DLD1 (cell line): ENCODE results near the gene RPEL1.
"Not testable (repeated sequence)": the region's sequence is repeated elsewhere in the genome, so short reads cannot be mapped to it uniquely, and the experiment has no call there.

Experiments
- in situ Hi-C: cut with HindIII; loops from 2 replicates; pipeline ENCODE4 v1.10.0; 2017; ENCODE audit warnings: low sequenced_read_pairs

The RPEL1 gene

DNA sequence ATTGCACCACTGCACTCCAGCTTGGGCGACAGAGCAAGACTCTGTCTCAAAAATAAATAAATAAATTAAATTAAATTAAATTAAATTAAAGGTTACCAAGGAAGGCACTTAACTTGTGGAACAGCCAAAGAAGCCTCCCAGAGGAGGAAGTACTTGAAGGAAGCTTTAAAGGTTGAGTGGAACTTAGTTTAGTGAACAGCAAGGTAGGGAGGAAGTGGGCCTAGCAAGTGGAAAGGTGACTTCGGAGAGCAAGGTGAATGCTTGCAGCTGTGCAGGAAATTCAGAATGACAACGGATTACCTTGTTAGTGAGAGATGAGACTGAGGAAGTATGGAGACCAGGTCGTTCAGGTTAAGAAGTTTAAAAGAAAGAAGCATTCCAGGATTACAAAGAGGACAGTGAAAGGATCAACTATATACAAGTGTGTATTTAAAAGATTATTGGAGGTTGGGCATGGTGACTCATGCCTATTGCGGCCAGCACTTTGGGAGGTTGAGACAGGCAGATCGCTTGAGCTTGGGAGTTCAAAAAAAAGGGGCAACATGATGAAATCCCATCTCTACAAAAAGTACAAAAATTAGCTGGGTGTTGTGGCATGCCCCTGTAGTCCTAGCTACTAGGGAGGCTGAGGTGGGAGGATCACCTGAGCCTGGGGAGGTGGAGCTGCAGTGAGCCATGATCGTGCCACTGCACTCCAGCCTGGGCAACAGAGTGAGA, 12.8 kb upstream of the RPEL1 start:
- in situ Hi-C loops = no loop called here

DNA sequence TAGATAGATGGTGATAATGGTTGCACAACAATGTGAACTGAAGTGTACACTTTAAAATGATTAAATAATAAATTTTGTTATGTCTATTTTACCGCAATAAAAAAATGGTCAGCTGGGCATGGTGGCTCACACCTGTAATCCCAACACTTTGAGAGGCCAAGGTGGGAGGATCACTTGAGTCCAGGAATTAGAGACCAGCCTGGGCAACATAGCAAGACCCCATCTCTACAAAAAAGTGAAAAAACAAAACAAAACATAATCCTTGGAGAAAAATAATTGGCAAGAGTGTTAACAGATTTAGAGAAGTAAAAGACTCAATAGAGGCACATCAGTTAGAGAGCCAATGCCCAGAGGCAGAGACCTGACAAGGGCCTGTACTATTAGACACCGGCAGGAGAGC, 9.9 kb upstream of the RPEL1 start:
- in situ Hi-C loops = loop anchor here (5.0 kb wide), 1 partner anchor 43 kb away; the partner anchor contains the start of gene NT5C2

DNA sequence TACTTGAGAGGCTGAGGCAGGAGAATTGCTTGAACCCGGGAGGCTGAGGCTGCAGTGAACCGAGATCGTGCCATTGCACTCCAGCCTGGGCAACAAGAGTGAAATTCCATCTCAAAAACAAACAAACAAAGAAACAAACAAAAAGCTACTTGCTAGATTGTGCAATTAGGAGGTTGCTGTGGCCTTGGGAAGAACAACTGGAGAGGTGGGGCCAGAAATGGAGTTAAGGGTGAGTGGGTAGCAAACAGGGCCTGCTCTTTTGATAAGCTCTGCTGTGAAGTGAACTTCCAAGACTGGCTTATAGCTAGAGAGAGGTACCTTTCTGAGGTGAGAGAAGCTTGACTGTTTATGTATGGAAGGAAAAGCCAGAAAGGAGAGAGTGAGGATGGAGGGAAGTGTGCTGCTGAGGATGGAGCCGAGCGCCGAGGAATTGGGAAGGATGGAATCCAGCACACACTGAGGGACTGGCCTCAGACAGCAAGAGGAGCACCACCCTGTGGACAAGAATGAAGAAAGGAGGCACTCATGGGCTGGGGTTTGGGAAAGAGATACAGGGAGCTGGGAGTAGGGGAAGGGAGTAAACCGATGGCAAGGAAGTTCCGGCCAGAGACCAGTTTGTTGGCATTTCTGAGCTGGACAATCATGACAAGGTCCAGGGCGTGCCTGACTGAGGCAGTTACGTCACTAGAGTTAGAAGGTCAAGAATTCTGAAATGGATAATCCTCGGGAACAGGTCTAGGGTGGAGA, 7.0 kb upstream of the RPEL1 start:
- in situ Hi-C loops = loop anchor here (5.0 kb wide), 1 partner anchor 46 kb away; the partner anchor contains the start of gene NT5C2

DNA sequence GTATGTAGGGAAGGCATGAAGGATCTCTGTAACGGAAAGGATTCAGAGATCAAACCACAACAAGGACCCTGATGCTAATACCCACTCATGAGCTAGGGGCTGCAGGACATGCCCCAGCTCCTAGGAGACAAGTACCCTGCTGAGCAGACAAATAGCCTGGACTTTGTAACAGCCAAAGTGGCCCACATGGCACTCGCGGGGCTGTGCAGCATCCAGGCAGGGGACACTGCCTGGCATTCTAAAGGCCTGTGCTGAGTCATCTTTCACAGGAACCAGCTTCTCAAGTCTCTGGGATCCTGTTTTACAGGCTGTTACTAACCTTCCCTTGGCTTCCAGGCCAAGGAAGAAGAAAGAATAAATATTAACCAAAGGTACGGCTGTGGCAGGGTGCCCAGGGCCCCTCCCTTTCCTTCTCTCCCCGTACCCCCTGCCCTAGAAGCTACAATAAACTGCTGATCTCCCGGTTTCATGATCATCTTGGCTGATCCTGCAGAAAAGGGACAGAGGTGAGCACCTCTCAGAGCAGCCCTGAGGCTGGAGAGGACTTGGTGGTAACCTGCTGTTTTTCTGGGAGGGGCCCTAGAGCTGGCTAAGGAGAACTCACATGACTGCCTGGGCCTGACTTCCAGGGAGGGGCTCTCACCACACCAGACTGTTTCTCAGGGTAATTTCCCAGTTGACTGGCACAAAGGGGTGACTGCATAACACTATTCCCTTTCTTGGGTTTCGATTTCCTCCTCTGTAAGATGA, 4.2 kb upstream of the RPEL1 start:
- in situ Hi-C loops = loop anchor here (5.0 kb wide), 1 partner anchor 99 kb away; no protein-coding TSS in a partner anchor

DNA sequence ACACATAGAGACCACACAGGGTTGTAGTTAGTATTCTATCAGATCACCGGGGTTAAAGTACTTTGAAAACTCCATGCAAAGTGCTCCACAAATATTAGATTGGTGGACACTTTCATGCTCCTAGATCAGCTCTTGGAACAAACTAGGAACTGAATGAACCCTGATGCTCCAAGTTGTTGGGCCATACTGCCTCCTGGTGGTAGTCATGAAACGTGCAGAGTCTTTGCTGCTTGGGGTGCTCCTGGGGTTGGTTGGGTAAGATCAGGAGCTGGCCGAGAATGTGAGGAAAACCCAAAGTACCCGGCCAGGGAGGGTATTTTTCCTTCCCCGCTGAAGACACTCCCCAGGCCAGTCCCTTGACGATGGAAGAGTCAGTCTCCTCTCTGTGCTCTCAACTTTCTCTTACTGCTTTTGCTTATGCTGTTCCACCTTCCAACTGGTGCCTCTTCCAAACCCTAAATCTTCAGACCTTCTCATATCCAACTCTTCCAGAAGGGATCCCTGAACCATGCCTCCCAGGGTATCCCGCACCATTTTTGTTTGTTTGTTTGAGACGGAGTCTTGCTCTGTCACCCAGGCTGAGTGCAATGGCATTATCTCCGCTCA, 918 bp upstream of the RPEL1 start:
- in situ Hi-C loops = loop anchor here (5.0 kb wide), 1 partner anchor 102 kb away; no protein-coding TSS in a partner anchor

DNA sequence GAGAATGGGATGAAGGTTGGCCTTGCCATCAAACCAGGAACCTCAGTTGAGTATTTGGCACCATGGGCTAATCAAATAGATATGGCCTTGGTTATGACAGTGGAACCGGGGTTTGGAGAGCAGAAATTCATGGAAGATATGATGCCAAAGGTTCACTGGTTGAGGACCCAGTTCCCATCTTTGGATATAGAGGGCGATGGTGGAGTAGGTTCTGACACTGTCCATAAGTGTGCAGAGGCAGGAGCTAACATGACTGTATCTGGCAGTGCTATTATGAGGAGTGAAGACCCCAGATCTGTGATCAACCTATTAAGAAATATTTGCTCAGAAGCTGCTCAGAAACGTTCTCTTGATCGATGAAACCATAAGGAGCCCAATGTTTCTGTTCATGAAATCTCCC, 637 bp downstream of the RPEL1 start:
- in situ Hi-C loops = no loop called here

DNA sequence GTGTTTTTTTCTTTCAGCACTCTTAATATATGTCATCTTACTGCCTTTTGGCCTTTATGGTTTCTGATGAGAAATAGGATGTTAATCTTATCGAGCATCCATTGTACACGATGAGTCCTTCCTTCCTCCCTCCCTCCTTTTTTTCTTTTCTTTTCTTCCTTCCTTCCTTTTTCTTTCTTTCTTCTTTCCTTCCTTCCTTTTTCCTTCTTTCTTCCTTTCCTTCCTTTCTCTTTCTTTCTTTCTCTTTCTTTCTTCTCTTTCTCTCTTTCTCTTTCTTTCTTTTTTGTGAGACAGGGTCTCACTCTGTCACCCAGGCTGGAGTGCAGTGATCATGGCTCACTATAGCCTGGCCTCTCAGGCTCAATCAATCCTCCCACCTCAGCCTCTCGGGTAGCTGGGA, 8.4 kb downstream of the RPEL1 start:
- in situ Hi-C loops = no loop called here

DNA sequence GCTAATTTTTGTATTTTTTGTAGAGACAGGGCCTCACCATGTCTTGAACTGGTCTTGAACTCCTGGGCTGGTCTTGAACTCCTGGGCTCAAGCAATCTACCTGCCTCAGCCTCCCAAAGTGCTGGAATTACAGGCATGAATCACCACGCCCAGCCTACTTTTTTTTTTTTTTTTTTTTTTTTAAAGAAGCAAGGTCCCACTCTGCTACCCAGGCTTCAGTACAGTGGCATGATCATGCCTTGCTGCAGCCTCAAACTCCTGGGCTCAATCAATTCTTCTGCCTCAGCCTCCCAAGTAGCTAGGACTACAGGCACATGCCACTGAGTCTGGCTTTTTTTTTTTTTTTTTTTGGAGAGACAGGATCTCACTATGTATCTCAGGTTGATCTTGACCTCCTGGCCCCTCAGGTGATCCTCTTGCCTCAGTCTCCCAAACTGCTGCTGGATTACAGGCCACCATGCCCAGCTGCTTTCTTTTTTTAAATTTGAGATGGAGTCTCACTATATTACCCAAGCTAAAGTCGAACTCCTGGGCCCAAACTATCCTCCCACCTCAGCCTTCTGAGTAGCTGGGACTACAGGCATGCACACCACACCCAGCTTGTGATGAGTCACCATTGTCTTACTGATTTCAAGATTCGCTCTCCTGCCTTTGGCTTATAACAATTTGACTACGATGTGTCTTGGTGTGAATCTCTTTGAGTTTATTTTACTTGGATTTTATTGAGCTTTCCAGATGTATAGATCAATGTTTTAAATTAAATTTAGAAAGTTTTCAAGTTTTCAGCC, 9.0 kb downstream of the RPEL1 start:
- in situ Hi-C loops = no loop called here

DNA sequence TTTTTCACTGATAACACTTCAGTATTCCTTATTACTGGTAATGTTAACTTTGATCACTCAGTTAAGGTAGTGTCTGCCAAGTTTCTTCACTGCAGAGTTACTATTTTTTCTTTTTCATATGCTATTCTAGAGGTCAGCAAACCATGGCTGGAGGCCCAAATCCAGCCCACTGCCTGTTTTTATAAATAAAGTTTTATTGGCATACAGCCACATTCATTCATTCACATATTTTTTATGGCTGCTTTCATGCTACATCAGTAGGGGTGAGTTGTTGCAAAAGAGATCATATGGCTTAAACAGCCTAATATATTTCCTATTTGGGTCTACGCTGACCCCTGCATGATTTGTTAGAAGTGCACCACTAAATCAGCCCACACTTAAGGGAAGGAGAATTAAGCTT, 10.9 kb downstream of the RPEL1 start:
- in situ Hi-C loops = no loop called here

DNA sequence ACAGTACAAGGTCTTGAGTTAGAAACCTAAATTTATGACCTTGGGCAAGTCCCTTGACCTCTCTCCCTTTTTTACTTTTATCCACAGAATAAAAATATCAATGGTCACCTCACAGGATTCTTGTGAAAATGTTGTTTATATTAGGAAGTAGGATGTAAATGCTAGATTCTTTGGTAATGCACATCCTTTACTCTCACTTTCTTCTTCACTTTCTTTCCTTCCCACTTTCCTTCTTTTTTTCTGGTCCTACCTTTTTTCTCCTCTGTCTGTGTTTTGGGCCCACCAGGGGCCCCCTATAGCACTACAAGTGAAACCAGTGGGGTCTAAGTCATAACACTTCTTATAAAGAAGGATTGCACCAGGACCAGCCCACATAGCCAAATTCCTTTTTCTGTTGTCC, 12.1 kb downstream of the RPEL1 start:
- in situ Hi-C loops = no loop called here

DNA sequence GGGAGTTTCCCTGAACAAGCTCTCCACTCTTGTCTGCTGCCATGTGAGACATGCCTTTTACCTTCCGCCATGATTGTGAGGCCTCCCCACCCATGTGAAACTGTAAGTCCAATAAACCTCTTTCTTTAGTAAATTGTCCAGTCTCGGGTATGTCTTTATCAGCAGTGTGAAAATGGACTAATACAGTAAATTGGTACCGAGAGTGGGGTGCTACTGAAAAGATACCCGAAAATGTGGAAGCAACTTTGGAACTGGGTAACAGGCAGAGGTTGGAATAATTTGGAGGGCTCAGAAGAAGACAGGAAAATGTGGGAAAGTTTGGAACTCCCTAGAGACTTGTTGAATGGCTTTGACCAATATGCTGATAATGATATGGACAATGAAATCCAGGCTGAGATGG, 13.2 kb downstream of the RPEL1 start:
- in situ Hi-C loops = not testable (repeated sequence)

DNA sequence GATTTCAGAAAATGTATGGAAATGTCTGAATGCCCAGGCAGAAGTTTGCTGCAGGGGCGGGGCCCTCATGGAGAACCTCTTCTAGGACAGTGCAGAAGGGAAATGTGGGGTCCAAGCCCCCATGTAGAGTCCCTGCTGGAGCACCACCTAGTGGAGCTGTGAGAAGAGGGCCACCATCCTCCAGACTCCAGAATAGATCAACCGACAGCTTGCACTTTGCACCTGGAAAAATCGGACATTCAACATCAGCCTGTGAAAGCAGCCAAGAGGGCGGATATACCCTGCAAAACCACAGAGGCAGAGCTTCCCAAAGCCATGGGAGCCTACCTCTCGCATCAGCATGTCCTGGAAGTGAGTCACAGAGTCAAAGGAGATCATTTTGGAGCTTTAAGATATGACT, 14.3 kb downstream of the RPEL1 start:
- in situ Hi-C loops = no loop called here

DNA sequence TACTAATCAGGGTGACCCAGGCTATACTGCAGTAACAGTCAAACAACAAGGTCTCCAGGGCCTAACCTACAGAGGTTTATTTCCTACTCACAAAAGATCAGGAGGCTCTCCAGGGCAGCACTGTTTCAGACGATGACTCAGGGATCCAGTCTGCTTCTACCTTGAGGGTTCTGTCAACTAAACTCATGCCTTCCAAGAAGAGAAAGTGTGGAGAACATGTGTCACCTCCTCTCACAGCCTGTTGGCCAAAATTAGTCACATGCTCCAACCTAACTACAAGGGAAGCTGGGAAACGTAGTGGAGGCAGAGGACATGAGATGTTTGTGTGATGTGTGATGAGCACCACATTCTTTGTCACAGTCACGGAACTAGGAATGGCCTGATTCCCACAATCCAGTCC, 16.5 kb downstream of the RPEL1 start:
- in situ Hi-C loops = no loop called here

DNA sequence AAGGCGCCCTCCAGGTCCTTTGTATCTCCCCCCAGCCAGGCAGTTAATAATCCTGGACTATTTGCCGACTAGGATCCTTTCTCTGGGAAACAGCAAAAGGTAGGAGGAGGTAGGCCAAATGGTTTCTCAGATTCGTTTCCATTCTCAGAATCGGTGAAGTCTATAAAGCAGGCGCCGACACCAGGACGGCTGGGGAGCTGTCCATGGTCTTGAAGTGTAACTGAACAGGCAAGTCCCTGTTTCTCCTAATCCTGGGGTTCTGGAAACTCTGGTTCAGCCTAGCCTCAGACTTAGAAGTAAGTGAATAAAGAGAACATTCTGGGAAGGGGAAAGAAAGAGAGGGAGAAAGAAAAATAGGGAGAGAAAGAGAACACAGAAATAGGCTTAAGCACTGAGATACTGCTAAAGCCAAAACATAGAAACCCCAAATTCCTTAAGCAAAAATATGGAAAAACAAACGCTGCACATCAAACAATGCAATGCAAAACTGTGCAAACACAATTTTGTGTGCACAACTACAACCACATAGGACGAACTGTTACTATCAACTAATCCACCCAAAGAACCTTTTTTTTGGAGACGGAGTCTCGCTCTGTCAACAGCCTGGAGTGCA, 20.1 kb downstream of the RPEL1 start:
- in situ Hi-C loops = no loop called here

DNA sequence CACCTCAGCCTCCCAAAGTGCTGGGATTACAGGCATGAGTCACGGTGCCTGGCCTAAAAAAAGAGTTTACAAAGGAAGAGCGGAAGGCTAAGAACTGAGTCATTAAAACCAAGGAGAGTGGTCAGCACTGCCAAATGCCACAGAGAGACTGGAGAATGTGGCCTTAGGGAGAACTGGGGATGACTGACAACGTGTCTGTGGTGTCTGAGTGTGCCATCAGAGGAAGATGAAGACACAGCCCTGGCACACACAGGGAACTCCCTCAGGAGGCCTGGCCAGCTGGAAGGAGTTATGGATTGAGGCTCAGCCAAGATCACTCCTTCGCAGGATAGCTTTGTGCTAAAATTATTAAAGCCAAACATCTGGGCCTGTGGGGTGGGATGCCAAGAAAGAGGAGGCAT, 27.4 kb downstream of the RPEL1 start:
- in situ Hi-C loops = no loop called here

DNA sequence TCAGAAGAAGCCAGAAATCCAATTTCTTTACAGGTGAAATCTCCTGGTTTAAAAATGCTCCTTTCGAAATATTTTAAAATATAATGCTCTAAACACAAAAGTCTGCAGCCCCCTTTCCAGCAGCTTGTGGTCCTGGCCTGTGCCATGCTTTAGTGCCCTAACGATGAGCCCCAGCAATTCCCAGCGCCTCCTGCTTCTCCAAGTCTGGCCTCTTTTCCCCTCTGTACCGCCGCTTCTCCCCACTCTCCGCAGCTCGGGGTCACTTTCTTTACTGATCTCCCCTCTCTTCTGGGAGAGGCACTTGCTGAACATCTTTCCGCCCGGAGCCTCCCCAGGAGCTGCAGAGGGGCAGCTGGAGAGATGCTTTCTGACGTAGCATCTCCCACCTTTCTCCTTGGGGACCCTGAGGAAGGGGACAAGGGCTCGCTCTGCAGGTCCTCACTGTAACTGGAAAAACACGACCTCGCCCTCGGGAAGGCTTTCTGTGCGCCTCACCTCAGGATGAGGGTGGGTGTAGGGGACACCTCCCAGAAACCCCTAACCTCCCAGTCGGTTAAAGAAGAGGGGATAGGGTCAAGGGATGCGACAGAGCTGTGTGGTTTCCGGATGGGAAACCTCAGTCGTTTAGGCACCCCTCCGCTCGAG, 30.7 kb downstream of the RPEL1 start:
- in situ Hi-C loops = no loop called here

DNA sequence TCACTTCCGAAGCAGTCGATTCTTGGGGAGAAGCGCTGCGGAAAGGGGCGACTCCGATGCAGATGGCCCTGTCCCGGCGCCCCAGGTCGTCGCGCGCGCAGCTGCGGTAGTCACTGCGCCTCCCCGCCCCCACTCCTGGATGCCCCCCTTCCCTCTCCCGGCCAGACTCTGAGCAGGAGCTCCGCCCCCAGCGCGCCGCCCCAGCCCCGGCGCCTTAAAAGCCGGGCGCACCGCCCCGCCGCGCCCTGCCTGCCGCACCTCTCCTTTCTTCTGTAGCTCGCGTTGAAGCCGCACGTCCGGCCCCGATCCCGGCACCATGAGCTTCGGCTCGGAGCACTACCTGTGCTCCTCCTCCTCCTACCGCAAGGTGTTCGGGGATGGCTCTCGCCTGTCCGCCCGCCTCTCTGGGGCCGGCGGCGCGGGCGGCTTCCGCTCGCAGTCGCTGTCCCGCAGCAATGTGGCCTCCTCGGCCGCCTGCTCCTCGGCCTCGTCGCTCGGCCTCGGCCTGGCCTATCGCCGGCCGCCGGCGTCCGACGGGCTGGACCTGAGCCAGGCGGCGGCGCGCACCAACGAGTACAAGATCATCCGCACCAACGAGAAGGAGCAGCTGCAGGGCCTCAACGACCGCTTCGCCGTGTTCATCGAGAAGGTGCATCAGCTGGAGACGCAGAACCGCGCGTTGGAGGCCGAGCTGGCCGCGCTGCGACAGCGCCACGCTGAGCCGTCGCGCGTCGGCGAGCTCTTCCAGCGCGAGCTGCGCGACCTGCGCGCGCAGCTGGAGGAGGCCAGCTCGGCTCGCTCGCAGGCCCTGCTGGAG, 31.4 kb downstream of the RPEL1 start, which contains the start of gene INA:
TSS of gene INA (plus strand) at position 243 of the 817 bp plus-strand sequence. CDS start at position 317, 74 bp downstream.
- in situ Hi-C loops = no loop called here

DNA sequence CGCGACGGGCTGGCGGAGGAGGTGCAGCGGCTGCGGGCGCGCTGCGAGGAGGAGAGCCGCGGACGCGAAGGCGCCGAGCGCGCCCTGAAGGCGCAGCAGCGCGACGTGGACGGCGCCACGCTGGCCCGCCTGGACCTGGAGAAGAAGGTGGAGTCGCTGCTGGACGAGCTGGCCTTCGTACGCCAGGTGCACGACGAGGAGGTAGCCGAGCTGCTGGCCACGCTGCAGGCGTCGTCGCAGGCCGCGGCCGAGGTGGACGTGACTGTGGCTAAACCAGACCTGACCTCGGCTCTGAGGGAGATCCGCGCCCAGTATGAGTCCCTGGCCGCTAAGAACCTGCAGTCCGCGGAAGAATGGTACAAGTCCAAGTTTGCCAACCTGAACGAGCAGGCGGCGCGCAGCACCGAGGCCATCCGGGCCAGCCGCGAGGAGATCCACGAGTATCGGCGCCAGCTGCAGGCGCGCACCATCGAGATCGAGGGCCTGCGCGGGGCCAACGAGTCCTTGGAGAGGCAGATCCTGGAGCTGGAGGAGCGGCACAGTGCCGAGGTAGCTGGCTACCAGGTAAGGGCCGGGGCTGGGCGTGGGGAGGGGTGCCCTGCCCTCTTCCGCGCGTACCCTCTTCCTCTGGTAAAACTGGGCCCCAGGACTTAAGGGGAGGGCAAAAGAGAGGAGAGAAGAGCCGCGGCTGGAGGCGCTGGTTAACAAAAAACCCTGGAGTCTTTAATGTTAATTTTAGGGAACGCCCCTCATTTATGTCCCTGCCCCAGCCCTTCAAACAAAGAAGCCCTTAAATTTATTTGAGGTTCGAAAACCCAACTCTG, 32.2 kb downstream of the RPEL1 start:
- in situ Hi-C loops = no loop called here
